ENCODE data around the gene TNFSF11.
A peak's percentile ranks its signal among the peaks of the same experiment; 100 is the strongest.

TNFSF11 gene

DNA sequence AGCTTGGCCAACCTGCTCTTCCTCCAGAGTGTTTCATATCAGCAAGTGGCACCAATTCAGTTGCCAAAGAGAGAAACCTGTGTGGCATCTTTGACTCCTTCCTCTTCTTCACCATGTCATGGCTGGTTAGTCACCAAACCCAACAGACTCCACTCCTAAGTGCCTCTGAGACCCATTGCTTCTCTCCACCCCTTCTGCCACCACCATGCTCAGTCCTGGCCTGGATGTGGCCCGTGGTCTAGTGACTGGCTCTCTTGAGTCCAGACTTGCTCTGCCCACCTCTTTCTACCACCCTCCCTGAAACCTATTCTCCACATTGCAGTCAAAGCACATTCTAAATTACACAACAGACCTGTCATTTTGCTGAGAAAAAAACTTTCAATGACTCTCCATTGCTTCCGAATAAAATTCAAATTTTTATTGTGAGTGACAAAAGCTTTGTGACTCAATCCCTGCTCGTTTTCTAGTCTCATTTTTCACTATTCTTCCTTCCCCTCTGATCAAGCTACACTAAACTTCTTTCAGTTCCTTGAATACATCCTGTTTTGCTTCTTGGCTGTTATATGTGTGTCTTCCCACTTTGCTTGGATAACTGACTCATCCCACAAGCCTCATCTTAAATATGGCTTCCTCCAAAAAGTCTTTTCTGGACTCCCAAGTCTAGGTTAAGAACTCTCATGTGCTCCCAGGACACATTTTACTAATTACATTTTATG, 12.0 kb upstream of the TNFSF11 start:
- DNase-seq: no peak

DNA sequence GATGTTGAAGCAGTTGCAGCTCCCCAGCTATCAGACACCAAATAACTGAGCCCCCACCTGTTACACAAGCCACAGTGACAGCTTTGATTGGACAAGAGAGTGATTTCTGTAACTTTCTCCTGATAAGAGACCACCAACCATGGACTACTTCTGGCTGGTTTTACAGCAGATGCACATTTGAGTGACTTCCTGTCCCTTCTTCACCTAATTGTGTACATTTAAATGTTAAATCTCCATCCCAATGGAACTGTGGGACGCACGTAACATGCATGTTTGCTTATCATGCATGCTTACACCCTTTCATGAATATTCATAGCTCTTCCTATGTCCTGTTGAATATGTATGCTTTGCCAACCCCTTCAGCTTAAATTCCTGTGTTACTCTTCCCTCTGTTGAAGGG, 6.0 kb upstream of the TNFSF11 start:
- no peak for DNase-seq

- no peak for DNase-seq
Measured at GRCh38 chr13:42569576-42570344, 4.2 kb upstream of the TNFSF11 start.

GRCh38 chr13:42571895-42572294, 2.1 kb upstream of the TNFSF11 start:
- DNase-seq: no peak

DNA sequence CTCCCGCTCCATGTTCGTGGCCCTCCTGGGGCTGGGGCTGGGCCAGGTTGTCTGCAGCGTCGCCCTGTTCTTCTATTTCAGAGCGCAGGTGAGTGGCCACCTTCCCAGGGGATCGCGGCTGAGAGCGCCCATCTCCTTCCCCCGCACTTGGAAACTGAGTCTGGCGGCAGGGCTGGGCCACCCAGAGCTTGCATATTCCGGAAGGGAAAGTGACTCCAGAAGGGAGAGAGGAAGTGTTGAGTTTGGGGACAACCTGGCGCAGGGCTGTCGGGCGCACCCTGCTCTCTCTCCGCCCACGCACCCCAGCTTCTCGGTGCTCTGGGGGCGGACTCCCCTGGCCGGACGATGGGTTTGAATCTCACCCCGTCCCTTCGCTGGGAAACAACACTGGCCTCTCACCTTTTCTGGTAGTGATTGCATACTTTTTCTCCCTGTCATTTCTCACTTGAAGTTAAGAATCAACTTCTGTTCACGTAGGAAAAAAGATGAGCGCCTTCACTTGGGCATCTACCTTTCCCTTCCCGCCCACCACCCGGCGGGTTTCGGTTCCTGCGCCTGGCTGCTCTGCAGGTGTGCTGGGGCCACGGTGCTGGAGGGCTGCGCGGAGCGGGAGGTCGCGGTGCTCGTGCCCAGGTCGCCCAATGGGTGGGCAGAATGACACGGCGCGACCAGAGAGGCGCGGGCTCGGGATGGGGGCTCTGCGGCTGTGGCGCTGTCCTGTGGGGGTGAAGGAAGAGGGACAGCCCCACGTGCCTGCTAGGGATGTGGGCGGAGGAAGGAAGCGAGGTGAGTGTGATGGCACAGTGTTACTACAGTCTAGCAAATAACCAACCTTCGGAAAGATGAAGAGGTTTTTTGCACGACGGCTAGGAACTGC, 721 bp downstream of the TNFSF11 start:
- no peak for DNase-seq

- no peak for DNase-seq
Measured at GRCh38 chr13:42575938-42576337, 2.0 kb downstream of the TNFSF11 start.

- DNase-seq: no peak
Measured at GRCh38 chr13:42577538-42577937, 3.6 kb downstream of the TNFSF11 start.

DNA sequence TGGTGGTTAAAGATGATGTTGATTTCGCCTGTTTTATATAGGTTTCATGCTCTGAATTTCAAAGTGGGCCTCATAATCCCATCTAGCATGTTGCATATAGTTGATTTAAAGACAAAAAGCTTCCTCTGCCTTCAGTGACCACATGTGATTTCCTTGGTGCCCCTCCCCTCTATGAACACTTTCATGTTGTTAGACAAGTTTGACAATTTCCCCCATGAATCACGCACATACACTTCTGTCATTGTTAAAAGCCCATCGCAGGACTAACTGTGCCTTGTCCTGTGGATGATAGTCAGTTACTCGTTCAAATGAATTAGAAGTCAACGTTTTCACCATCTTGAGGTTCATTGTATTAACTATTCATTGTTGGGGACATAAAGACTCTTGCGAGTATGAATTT, 6.7 kb downstream of the TNFSF11 start:
- DNase-seq: no peak

GRCh38 chr13:42581427-42581826, 7.5 kb downstream of the TNFSF11 start:
- DNase-seq: no peak

- DNase-seq: no peak
Measured at GRCh38 chr13:42591602-42592001, 17.6 kb downstream of the TNFSF11 start.

DNA sequence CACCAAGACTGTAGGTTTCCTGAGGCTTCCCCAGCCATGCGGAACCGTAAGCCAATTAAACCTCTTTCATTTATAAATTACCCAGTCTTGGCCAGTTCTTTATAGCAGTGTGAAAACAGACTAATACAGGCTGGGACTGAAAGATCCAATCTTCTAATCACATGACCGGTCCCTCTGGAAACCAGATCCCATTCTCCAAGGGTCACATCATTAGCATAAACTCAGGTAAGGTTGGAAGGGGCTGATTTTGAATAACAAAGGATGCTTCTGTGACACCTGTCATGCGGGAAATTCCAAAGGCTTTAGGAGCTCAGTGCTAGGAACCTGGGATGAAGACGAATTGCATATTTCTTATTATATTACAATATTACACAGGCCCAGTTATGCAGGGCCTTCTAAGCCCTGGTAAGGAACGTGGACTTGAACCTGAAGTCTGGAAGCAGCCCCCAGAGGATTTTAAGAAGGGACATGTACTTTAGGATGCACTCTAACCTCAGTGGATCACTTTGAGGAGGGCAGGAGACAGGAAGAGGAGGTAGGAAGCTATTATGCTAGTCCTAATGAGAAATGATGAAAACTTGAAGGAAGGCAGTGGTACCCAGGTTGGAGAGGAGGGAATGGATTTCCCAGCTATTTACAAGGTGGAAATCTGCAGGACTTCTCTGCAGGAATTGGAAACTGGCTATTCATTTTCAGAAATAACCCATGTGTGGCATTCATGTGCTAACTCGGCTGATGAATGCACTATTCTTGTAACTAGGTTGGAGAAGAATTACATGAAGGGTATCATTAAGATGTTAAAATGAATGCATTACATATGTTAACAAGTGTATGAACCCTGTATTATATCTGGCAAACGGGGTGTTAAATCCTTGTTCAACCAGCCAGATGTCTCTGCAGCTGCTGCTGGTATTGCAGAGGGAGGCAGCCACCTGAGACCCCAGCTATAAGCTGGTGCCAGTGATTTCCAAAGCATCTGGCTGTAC, 19.3 kb downstream of the TNFSF11 start:
- no peak for DNase-seq

- DNase-seq: peak; percentile 83
Measured at GRCh38 chr13:42594481-42595252, 20.7 kb downstream of the TNFSF11 start.

GRCh38 chr13:42595253-42595571, 21.3 kb downstream of the TNFSF11 start:
- DNase-seq: no peak

- DNase-seq: no peak
Measured at GRCh38 chr13:42597505-42597904, 23.6 kb downstream of the TNFSF11 start.

DNA sequence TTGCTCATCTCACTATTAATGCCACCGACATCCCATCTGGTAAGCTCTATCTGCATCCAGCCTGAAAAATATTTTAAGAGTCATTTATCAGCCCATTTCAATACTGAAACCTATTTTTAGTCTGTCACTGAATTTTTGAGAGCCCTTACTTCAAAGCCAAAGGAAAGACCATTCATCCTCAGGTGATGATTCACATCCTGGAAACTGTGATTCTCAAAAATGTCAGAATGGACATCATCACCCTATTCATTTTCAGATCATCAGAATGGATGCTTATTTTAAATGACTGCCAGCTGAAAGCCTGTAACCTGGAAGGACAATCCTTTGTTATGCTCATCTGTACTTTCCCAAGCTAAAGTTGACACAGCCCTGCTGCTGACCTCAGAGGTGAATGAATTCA, 27.0 kb downstream of the TNFSF11 start:
- DNase-seq: peak; percentile 80

GRCh38 chr13:42602906-42603305, 29.0 kb downstream of the TNFSF11 start:
- DNase-seq: peak; percentile 22

DNA sequence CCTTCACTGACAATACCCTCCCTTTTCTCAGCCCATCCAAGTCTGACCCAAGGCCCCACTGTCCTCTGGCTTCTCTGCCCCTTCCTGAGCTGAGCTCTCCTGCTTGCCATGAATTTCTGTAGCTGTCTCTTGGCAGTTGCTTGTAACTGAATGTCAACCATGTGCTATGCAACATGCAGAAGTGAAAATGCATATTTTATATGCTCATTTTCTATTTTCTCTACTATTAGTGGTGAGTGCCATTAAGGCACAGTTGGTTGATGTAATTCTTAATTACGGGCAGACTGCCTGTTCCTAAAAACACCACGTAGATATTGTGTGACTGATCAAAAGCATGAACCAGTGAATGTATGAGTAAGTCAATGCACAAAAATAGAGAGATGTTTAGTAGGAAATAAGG, 29.6 kb downstream of the TNFSF11 start:
- DNase-seq: no peak

- DNase-seq: no peak
Measured at GRCh38 chr13:42607546-42607945, 33.6 kb downstream of the TNFSF11 start.

DNA sequence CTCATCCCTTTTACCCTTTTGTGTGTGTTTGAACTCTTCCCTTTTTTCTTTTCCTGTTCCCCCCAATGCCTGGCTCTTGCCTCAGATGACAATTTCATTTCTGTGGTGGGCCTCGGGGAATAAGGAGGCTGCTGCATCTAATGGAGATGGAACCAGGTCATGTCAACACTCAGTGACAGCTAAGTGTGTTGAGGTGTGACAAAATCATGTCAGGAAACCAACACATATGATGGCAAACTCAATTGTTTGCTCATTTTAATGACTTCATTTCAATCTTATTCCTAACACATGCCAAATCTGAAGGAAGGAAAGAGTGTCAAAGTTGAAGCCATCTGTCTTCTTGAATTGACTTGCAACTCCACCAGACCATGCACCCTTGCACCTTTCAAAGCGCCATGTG, 36.7 kb downstream of the TNFSF11 start:
- no peak for DNase-seq

GRCh38 chr13:42611086-42611779, 37.3 kb downstream of the TNFSF11 start:
- no peak for DNase-seq

Measured in fibroblast of skin of right biceps (primary cell).